ENCODE measurements around the gene DNAL4. TPM values are rescaled to one million over a fixed set of nuclear protein-coding genes. Genes with fewer than 3 reads are reported as not detected.

Gene DNAL4
- total and polyA plus RNA-seq, 2 experiments from 2014 or later, result 39.7 to 42.3 TPM

GRCh38 chr22:38840129-38840528, 46.2 kb upstream of the DNAL4 start:
- TF ChIP-seq CTCF (IDR thresholded peaks at IDR 0.05; ENCODE audit: low read depth, low read length), result no peak
- Histone ChIP-seq H3K4me3 (no peak overlapping the region), H3K9me3 (ENCODE audit: low read depth) (no peaks in the 10 kb centered on the region), H3K27me3 (peaks cover 48% of the 10 kb centered on the region), H3K27ac (no peak overlapping the region), H3K36me3 (no peaks in the 10 kb centered on the region), H3K4me1 (ENCODE audit: low read depth) (no peaks in the 10 kb centered on the region)
- DNase-seq (ENCODE audit: low read depth in 1 of 2, low spot score in 1 of 2), result no peak

- DNase-seq (ENCODE audit: low read depth in 1 of 2, low spot score in 1 of 2), result no peak
- H3K27me3 ChIP-seq, result peaks cover 48% of the 10 kb centered on the region
- no peak overlapping the region for H3K27ac ChIP-seq
- H3K4me3 ChIP-seq, result no peak overlapping the region
- no peak for TF ChIP-seq CTCF (IDR thresholded peaks at IDR 0.05; ENCODE audit: low read depth, low read length)
- H3K9me3 ChIP-seq (ENCODE audit: low read depth), result no peaks in the 10 kb centered on the region
- H3K4me1 ChIP-seq (ENCODE audit: low read depth), result no peaks in the 10 kb centered on the region
- no peaks in the 10 kb centered on the region for H3K36me3 ChIP-seq
These were observed 45.7 kb upstream of the DNAL4 start for GRCh38 chr22:38839686-38840085.

- no peaks in the 10 kb centered on the region for H3K9me3 ChIP-seq (ENCODE audit: low read depth)
- no peak overlapping the region for H3K4me3 ChIP-seq
- no peak for TF ChIP-seq CTCF (IDR thresholded peaks at IDR 0.05; ENCODE audit: low read depth, low read length)
- H3K27ac ChIP-seq, result no peak overlapping the region
- H3K27me3 ChIP-seq, result peaks cover 38% of the 10 kb centered on the region
- H3K36me3 ChIP-seq, result no peaks in the 10 kb centered on the region
- H3K4me1 ChIP-seq (ENCODE audit: low read depth), result no peaks in the 10 kb centered on the region
- DNase-seq (ENCODE audit: low read depth in 1 of 2, low spot score in 1 of 2), result no peak
These were observed 43.5 kb upstream of the DNAL4 start for GRCh38 chr22:38837414-38837928.

- peak in 1 of 2 donors; percentile 14 for DNase-seq (ENCODE audit: low read depth in 1 of 2, low spot score in 1 of 2)
- H3K4me3 ChIP-seq, result no peak overlapping the region
- TF ChIP-seq CTCF (IDR thresholded peaks at IDR 0.05; ENCODE audit: low read depth, low read length), result no peak
- no peaks in the 10 kb centered on the region for H3K9me3 ChIP-seq (ENCODE audit: low read depth)
- no peaks in the 10 kb centered on the region for H3K36me3 ChIP-seq
- H3K27me3 ChIP-seq, result peaks cover 22% of the 10 kb centered on the region
- no peak overlapping the region for H3K27ac ChIP-seq
- no peaks in the 10 kb centered on the region for H3K4me1 ChIP-seq (ENCODE audit: low read depth)
These were observed 42.0 kb upstream of the DNAL4 start for GRCh38 chr22:38835888-38836301.

- Histone ChIP-seq H3K27me3 (peaks cover 13% of the 10 kb centered on the region), H3K36me3 (no peaks in the 10 kb centered on the region), H3K4me3 (no peak overlapping the region), H3K27ac (no peak overlapping the region), H3K9me3 (ENCODE audit: low read depth) (no peaks in the 10 kb centered on the region), H3K4me1 (ENCODE audit: low read depth) (no peaks in the 10 kb centered on the region)
- no peak for DNase-seq (ENCODE audit: low read depth in 1 of 2, low spot score in 1 of 2)
- TF ChIP-seq CTCF (IDR thresholded peaks at IDR 0.05; ENCODE audit: low read depth, low read length), result no peak
These were observed 41.0 kb upstream of the DNAL4 start for GRCh38 chr22:38834991-38835390.
